Stimulated activated CD4-positive, alpha-beta T cell treated with anti-CD3 and anti-CD28 coated beads, Interleukin-1b, Interleukin-23, amount 100 ng/mL, for 1 hour (primary cell): ENCODE data around the gene FAM227B.
"Not testable (repeated sequence)": the region's sequence is repeated elsewhere in the genome, so short reads cannot be mapped to it uniquely, and the experiment has no call there.

Experiments used
- DNase-seq, 2 donors: peaks; one replicate each; pipeline ENCODE4 v3.0.0-alpha.2; 2020; ENCODE audit warnings: low read depth in 2 of 2

FAM227B gene

DNA sequence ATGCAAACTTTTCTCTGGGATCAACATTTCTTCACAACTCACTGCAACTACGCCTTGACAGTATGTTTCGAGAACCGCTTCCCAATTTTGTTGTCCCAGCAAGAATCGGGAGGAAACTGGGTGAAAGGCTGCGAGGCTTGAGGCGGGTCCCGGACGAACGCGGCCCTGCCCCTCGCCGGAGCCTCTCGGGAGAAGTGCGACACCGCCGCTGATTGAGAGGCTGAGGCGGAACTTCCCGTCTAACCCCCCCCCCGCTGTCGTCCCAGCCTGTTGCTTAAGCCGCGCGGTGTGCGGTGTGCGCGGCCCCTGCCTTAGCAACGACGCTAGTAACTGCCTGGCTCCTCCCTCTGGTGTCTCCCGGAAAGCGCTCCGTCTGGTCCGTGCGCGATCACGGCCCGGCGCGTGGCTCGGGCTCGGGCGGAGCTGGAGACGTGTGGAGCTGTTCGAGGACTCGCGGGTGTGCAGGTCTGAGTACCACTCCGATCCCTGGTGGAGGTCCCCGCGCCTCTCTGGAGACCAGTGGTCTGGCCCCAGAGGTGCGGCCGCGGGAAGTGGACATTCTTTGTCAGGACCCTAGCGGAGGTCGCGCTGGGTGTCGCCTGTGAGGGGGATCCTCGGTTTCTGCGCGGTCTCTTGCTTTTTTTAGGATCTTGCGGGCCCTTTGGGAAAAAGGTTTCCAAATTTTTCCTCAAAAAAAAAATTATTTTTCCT is at the start of gene FAM227B, which contains the start of gene DTWD1:
Gene FAM227B, minus strand, starts transcription at position 161 of the 711 bp plus-strand sequence. CDS start 5,647 bp downstream, outside the sequence.
Gene DTWD1, plus strand, starts transcription at position 391 of the 711 bp plus-strand sequence. CDS start 4,120 bp downstream, outside the sequence.
- peak; percentile 74 to 89 for DNase-seq

- DNase-seq = no peak
These were observed 48.7 kb upstream of the FAM227B start for GRCh38 chr15:49669288-49669687.

- DNase-seq = not testable (repeated sequence)
These were observed 45.9 kb upstream of the FAM227B start for GRCh38 chr15:49666486-49666885.

GRCh38 chr15:49664716-49665115 is 44.1 kb upstream of the FAM227B start:
- no peak for DNase-seq

DNA sequence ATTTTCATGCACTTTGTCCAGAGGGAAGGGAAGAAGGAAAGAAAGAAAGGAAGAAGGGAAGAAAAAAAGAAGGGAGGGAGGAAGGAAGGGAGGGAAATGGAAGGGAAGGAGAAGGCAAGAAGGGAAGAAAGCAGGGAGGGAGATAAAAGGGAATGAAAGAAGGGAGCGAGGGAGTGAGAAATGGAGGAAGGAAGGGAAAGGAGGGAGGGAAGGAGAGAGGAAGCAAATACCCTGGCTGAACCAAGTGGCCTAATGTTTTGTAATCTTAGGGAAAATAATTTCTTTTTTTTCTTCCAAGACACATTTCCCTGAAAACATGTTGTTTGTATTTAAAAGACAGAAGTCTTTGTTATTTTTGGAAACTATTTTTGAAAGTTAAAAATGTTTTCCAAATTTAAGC is 36.1 kb upstream of the FAM227B start:
- DNase-seq = no peak

DNA sequence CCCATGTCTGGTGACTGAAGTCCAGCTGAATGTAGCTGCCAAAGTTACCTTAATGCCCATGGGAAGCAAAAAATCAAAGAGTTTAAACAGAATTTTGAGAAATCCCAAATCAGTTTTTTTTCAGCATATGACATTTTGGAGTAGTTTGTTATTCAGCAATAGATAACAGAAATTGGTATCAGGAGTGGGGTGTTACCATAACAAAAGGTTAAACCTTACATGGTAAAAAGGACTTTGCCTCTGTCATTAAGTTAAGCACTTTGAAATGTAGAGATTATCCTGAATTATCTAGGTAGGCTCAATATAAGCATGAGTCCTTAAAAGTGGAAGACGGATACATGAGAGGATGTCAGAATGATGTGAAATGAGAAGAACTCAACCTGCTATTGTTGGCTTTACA is 32.3 kb upstream of the FAM227B start:
- DNase-seq = no peak

GRCh38 chr15:49650676-49651075 is 30.1 kb upstream of the FAM227B start:
- DNase-seq = no peak

- DNase-seq = no peak
These were observed 29.4 kb upstream of the FAM227B start for GRCh38 chr15:49649987-49650386.

- DNase-seq = no peak
These were observed 26.3 kb upstream of the FAM227B start for GRCh38 chr15:49646891-49647290.

DNA sequence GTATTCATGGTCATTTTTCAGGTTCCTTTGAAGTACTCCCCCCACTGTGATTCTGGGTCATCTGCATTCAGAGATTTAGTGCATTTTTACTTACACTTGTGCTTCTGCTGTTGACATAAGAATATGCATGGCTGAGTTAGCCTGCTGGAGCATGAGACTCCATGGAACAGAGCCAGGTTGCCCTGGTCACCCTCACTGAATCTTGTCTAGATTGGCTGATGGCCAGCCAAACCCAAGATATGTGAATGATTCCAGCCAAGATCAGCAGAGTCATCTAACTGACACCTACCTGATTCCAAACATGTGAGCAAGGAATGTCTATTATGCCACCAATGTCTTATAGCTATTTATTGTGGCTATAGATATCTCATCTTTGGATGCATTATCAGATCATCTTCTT is 25.3 kb upstream of the FAM227B start:
- no peak for DNase-seq

DNA sequence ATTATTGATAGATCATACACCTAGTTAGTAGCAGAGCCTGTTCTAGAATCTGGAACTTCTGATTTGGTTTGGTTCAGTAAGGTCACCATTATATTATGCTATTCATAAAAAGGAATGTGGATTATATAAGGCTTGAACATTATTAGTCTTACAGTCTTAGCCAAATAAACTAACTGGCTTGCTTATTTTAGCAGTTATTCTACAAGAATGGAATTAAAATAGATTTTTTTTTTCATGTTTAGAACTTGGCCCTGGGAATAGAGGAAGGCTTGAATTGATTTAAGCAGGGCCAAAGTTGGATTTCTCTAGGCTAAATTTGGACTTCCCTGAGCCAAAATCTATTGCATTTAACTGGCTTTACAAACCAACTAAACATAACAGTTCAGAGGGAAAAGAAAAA is 24.7 kb upstream of the FAM227B start:
- DNase-seq = no peak

GRCh38 chr15:49644364-49644794 is 23.8 kb upstream of the FAM227B start:
- DNase-seq = no peak

DNA sequence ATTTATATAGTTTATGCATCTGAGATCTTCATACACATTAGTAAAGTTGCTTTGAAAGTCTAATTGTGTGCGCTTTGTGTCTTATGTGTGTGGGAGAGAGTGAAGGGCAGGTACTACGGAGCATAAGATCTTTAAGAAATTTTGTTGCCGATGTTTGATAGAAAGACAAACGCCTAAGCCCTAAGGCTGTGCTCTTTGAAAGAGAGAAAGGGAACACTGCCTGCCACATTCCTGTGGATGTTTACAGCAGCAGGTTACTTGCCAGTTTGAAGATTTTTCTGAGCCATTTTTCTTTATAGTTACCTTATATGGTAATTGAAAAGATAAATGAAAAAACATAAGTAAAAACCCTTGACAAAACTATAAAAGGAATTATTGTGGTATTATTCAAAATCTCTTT is 17.2 kb upstream of the FAM227B start:
- DNase-seq = no peak

GRCh38 chr15:49628379-49628778 is 7.8 kb upstream of the FAM227B start:
- DNase-seq = no peak

DNA sequence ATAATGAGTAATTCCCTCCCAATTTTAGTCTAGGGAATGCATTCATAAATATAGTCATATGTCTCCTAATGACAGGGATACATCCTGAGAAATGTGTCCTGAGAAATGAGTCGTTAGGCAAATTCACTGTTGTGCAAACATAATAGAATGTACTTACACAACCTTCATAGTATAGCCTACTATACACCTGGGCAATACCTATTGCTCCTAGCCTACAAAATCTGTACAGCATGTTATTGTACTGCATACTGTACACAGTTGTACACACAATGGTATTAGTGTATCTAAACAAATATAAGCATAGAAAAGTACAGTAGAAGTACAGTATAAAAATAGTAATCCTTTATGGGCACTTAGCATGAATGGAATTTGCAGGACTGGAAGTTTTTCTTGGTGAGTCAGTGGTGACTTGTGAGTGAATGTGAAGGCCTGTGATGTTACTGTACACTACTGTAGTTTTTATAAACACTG is 6.8 kb upstream of the FAM227B start:
- DNase-seq = no peak

DNA sequence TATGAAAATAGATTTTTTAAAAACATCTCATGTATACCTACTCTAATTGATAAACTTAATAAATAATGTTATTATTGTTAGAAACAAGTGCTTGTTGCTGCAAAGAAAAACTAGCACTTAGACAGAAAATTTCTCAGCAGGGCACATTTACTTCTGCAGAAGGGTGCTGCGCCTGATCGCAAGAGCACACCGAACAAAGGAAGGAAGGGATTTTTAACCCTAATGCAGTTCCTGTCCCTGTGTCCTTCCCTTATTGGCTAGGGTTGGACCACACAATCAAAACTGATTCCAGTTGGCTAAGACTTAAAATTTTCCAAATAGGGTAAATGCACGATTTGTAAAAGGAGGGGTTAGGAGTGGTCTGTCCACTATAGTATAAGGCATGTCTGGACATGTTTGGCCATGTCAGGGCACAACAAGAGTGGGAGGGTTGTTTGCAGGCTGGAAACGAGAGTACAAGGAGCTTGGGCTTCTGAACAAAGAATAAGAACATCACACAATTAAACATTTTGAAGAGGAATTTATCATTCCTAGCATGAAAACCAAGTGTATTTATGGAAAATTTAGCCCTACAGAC is 4.9 kb upstream of the FAM227B start:
- no peak for DNase-seq

- DNase-seq = no peak
These were observed 3.4 kb upstream of the FAM227B start for GRCh38 chr15:49624056-49624455.

GRCh38 chr15:49622561-49622960 is 1.9 kb upstream of the FAM227B start:
- DNase-seq = no peak

- DNase-seq = no peak
These were observed 1.3 kb upstream of the FAM227B start for GRCh38 chr15:49621887-49622286.

GRCh38 chr15:49621401-49621811 is 788 bp upstream of the FAM227B start:
- DNase-seq = no peak

- DNase-seq = no peak
These were observed 419 bp downstream of the FAM227B start for GRCh38 chr15:49620199-49620598.

GRCh38 chr15:49619226-49619625 is 1.4 kb downstream of the FAM227B start:
- no peak for DNase-seq

DNA sequence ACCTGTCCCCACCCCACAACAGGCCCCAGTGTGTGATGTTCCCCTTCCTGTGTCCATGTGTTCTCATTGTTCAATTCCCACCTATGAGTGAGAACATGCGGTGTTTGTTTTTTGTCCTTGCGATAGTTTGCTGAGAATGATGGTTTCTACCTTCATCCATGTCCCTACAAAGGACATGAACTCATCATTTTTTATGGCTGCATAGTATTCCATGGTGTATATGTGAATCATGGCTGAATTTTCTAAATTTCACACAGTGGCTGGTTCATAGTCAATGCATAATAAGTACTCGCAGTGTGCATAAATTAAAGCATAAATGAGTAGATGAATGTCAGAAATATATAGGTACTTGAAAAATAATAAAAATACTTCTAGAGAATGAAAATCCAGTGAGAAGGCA is 8.4 kb downstream of the FAM227B start:
- not testable (repeated sequence) for DNase-seq
